HT1080 (cell line): Measurements from ENCODE around the gene TACC2. TPM values are rescaled to one million over a fixed set of nuclear protein-coding genes. Genes with fewer than 3 reads are reported as not detected.
"Not testable (repeated sequence)": the region's sequence is repeated elsewhere in the genome, so short reads cannot be mapped to it uniquely, and the experiment has no call there.

Experiments used
- DNase-seq: peaks from one replicate; pipeline ENCODE4 v3.0.0-alpha.2; 2015; ENCODE audit warnings: low read depth
- total RNA-seq: library from RNA; depleted of rRNA; stranded (reverse); fragments of >200 nt; shearing (Covaris generic); gene quantifications from 2 replicates; pipeline ENCODE4 v1.2.3, GENCODE V29; 2014

The TACC2 gene
- total RNA-seq, 1 experiment from 2014 or later: 20.3 TPM

GRCh38 chr10:122057841-122058413 lies 69.0 kb downstream of the TACC2 start:
- DNase-seq: no peak

GRCh38 chr10:122060250-122060649 lies 71.3 kb downstream of the TACC2 start:
- no peak for DNase-seq

GRCh38 chr10:122062831-122063674 lies 74.1 kb downstream of the TACC2 start:
- DNase-seq: peak; percentile 96

- DNase-seq: not testable (repeated sequence)
Observed at GRCh38 chr10:122066337-122066939, 77.5 kb downstream of the TACC2 start.

- DNase-seq: no peak
Observed at GRCh38 chr10:122068844-122069243, 79.9 kb downstream of the TACC2 start.

- no peak for DNase-seq
Observed at GRCh38 chr10:122072491-122072890, 83.5 kb downstream of the TACC2 start.

- no peak for DNase-seq
Observed at GRCh38 chr10:122073508-122073907, 84.5 kb downstream of the TACC2 start.

GRCh38 chr10:122075171-122075570 lies 86.2 kb downstream of the TACC2 start:
- no peak for DNase-seq

GRCh38 chr10:122075876-122076275 lies 86.9 kb downstream of the TACC2 start:
- not testable (repeated sequence) for DNase-seq

GRCh38 chr10:122077311-122077875 lies 88.4 kb downstream of the TACC2 start:
- DNase-seq: no peak

- no peak for DNase-seq
Observed at GRCh38 chr10:122078326-122078725, 89.4 kb downstream of the TACC2 start.

- DNase-seq: no peak
Observed at GRCh38 chr10:122078965-122079795, 90.2 kb downstream of the TACC2 start.

GRCh38 chr10:122082616-122083477 lies 93.9 kb downstream of the TACC2 start:
- no peak for DNase-seq

GRCh38 chr10:122083478-122084025 lies 94.6 kb downstream of the TACC2 start:
- DNase-seq: no peak

GRCh38 chr10:122084286-122085041 lies 95.5 kb downstream of the TACC2 start:
- no peak for DNase-seq

- DNase-seq: no peak
Observed at GRCh38 chr10:122085423-122085911, 96.5 kb downstream of the TACC2 start.

GRCh38 chr10:122086416-122087240 lies 97.7 kb downstream of the TACC2 start:
- no peak for DNase-seq

- DNase-seq: no peak
Observed at GRCh38 chr10:122087436-122087835, 98.5 kb downstream of the TACC2 start.
